Urothelium cell line (cell line): Measurements from ENCODE around the gene MAZ.
"Not testable (repeated sequence)": the region's sequence is repeated elsewhere in the genome, so short reads cannot be mapped to it uniquely, and the experiment has no call there.

Source experiments
- DNase-seq: peaks from one replicate; pipeline ENCODE4 v3.0.0; 2011; ENCODE audit warnings: low spot score, mixed read lengths
- FAIRE-seq: peaks from 2 replicates; lab custom pipeline; 2011; peaks lifted over from hg19 to GRCh38; lab: Jason Lieb, UNC

The MAZ gene

GRCh38 chr16:29820730-29821642 lies 14.7 kb downstream of the MAZ start:
- no peak for FAIRE-seq
- no peak for DNase-seq

GRCh38 chr16:29821643-29822115 lies 15.3 kb downstream of the MAZ start:
- FAIRE-seq (no peak), DNase-seq (no peak)

- no peak for DNase-seq
- FAIRE-seq = no peak
Observed at GRCh38 chr16:29824589-29825144, 18.3 kb downstream of the MAZ start.

GRCh38 chr16:29825145-29826044 lies 19.1 kb downstream of the MAZ start:
- FAIRE-seq (no peak), DNase-seq (peak; percentile 60)

- FAIRE-seq (no peak), DNase-seq (no peak)
Observed at GRCh38 chr16:29826342-29826695, 20.0 kb downstream of the MAZ start.

- DNase-seq (no peak), FAIRE-seq (no peak)
Observed at GRCh38 chr16:29830774-29831173, 24.4 kb downstream of the MAZ start.

- no peak for FAIRE-seq
- DNase-seq = no peak
Observed at GRCh38 chr16:29831490-29831889, 25.2 kb downstream of the MAZ start.

- FAIRE-seq, DNase-seq: not testable (repeated sequence)
Observed at GRCh38 chr16:29833219-29833618, 26.9 kb downstream of the MAZ start.

GRCh38 chr16:29834079-29834478 lies 27.8 kb downstream of the MAZ start:
- DNase-seq (no peak), FAIRE-seq (no peak)

GRCh38 chr16:29835926-29836325 lies 29.6 kb downstream of the MAZ start:
- FAIRE-seq (no peak), DNase-seq (no peak)

- FAIRE-seq (no peak), DNase-seq (no peak)
Observed at GRCh38 chr16:29836623-29837022, 30.3 kb downstream of the MAZ start.

- DNase-seq (no peak), FAIRE-seq (no peak)
Observed at GRCh38 chr16:29837841-29838240, 31.5 kb downstream of the MAZ start.

- FAIRE-seq (no peak), DNase-seq (no peak)
Observed at GRCh38 chr16:29839822-29840221, 33.5 kb downstream of the MAZ start.

GRCh38 chr16:29840240-29840639 lies 33.9 kb downstream of the MAZ start:
- FAIRE-seq (no peak), DNase-seq (no peak)

- FAIRE-seq (no peak), DNase-seq (no peak)
Observed at GRCh38 chr16:29841631-29842030, 35.3 kb downstream of the MAZ start.

- DNase-seq (no peak), FAIRE-seq (no peak)
Observed at GRCh38 chr16:29842732-29843346, 36.5 kb downstream of the MAZ start.

- DNase-seq (no peak), FAIRE-seq (no peak)
Observed at GRCh38 chr16:29843931-29844330, 37.6 kb downstream of the MAZ start.

- no peak for FAIRE-seq
- DNase-seq = no peak
Observed at GRCh38 chr16:29844575-29845331, 38.4 kb downstream of the MAZ start.

- DNase-seq (no peak), FAIRE-seq (no peak)
Observed at GRCh38 chr16:29845656-29846055, 39.3 kb downstream of the MAZ start.
